NT2/D1 (cell line): Measurements from ENCODE around the gene YY1AP1.

ENCODE experiments used
- YY1 ChIP-seq: IDR thresholded peaks from 2 replicates; pipeline ENCODE4 v1.6.1; 2011; ENCODE audit not compliant: insufficient read length, insufficient read depth
- ZNF274 ChIP-seq: IDR thresholded peaks from 2 replicates; pipeline ENCODE4 v1.6.1; 2011; ENCODE audit warnings: mild to moderate bottlenecking, low read depth, low read length

GRCh38 chr1:155678027-155678426, 10.5 kb downstream of the YY1AP1 start:
- TF ChIP-seq YY1 = no peak
- no peak for TF ChIP-seq ZNF274
